Retina (tissue), 1 donor: Measurements from ENCODE around the gene TFDP1.

Source experiments
- DNase-seq: peaks from one replicate; pipeline ENCODE4 v3.0.0-alpha.2; 2016

Gene TFDP1

GRCh38 chr13:113636266-113636963 is 51.9 kb downstream of the TFDP1 start:
- DNase-seq = no peak

- DNase-seq = no peak
These were observed 53.0 kb downstream of the TFDP1 start for GRCh38 chr13:113637262-113638160.

GRCh38 chr13:113638173-113638746 is 53.7 kb downstream of the TFDP1 start:
- no peak for DNase-seq

- DNase-seq = no peak
These were observed 54.3 kb downstream of the TFDP1 start for GRCh38 chr13:113638806-113639205.

- no peak for DNase-seq
These were observed 55.2 kb downstream of the TFDP1 start for GRCh38 chr13:113639616-113640262.

- DNase-seq = no peak
These were observed 56.9 kb downstream of the TFDP1 start for GRCh38 chr13:113641426-113641825.

- no peak for DNase-seq
These were observed 58.0 kb downstream of the TFDP1 start for GRCh38 chr13:113642563-113642962.

- no peak for DNase-seq
These were observed 59.0 kb downstream of the TFDP1 start for GRCh38 chr13:113643593-113643992.

- DNase-seq = no peak
These were observed 60.2 kb downstream of the TFDP1 start for GRCh38 chr13:113644800-113645199.

- DNase-seq = no peak
These were observed 60.8 kb downstream of the TFDP1 start for GRCh38 chr13:113645329-113645728.

- no peak for DNase-seq
These were observed 61.8 kb downstream of the TFDP1 start for GRCh38 chr13:113646376-113646775.

GRCh38 chr13:113646921-113647340 is 62.4 kb downstream of the TFDP1 start:
- no peak for DNase-seq

GRCh38 chr13:113647351-113648215 is 63.0 kb downstream of the TFDP1 start:
- no peak for DNase-seq

- no peak for DNase-seq
These were observed 63.7 kb downstream of the TFDP1 start for GRCh38 chr13:113648216-113648610.

- DNase-seq = no peak
These were observed 64.7 kb downstream of the TFDP1 start for GRCh38 chr13:113649212-113649611.

- no peak for DNase-seq
These were observed 65.7 kb downstream of the TFDP1 start for GRCh38 chr13:113650275-113650674.

- no peak for DNase-seq
These were observed 66.2 kb downstream of the TFDP1 start for GRCh38 chr13:113650731-113651148.

- no peak for DNase-seq
These were observed 67.2 kb downstream of the TFDP1 start for GRCh38 chr13:113651511-113652403.

GRCh38 chr13:113652404-113653263 is 68.1 kb downstream of the TFDP1 start:
- no peak for DNase-seq
